OCI-LY3 (cell line): ENCODE measurements around the gene PNPLA2.

ENCODE experiments used
- H2AFZ ChIP-seq: fragments of 200-600, 300-600 bp; shearing (Covaris generic); 2 replicates; pipeline ENCODE4 v1.6.0; 2014; ENCODE audit warnings: antibody characterized with exemption, low read depth, low read length
- H3K27ac ChIP-seq: fragments of 200-600, 300-600 bp; sonication (generic); 2 replicates; pipeline ENCODE4 v1.5.1; 2014; ENCODE audit warnings: mild to moderate bottlenecking, low read length, moderate library complexity, mixed read lengths
- H3K27me3 ChIP-seq: fragments of 200-600, 300-600 bp; sonication (generic); 2 replicates; pipeline ENCODE4 v1.6.1; 2014; ENCODE audit warnings: low read depth, low read length, mixed read lengths
- H3K36me3 ChIP-seq: fragments of 200-600, 300-600 bp; sonication (generic); replicated peaks from 2 replicates; pipeline ENCODE3; 2014; ENCODE audit warnings: low read depth, low read length, mixed read lengths
- H3K4me1 ChIP-seq: fragments of 300-600, 200-600 bp; sonication (generic); 2 replicates; pipeline ENCODE4 v1.6.1; 2014; ENCODE audit warnings: low read length, mixed read lengths
- H3K4me2 ChIP-seq: fragments of 200-600, 300-600 bp; sonication (generic); 2 replicates; pipeline ENCODE4 v1.6.1; 2014; ENCODE audit warnings: low read length, mixed read lengths
- H3K4me3 ChIP-seq: fragments of 300-600, 200-600 bp; sonication (generic); 2 replicates; pipeline ENCODE4 v1.5.1; 2014; ENCODE audit warnings: antibody characterized with exemption, mild to moderate bottlenecking, low read length, moderate library complexity
- H3K79me2 ChIP-seq: fragments of 300-600, 200-600 bp; shearing (Covaris generic); 2 replicates; pipeline ENCODE4 v1.6.1; 2014; ENCODE audit warnings: mild to moderate bottlenecking, low read length, mixed read lengths
- H3K9ac ChIP-seq: fragments of 300-600, 200-600 bp; shearing (Covaris generic); 2 replicates; pipeline ENCODE4 v1.6.0; 2014; ENCODE audit warnings: mild to moderate bottlenecking, low read length, moderate library complexity
- H3K9me3 ChIP-seq: fragments of 200-600, 300-600 bp; shearing (Covaris generic); 2 replicates; pipeline ENCODE4 v1.6.1; 2014; ENCODE audit warnings: low read length, mixed read lengths; ENCODE audit not compliant: insufficient read depth
- H4K20me1 ChIP-seq: fragments of 200-600, 300-600 bp; sonication (generic); 2 replicates; pipeline ENCODE4 v1.6.1; 2016; ENCODE audit warnings: low read length, mixed read lengths; ENCODE audit not compliant: insufficient read depth
- EZH2phosphoT487 ChIP-seq: fragments of 200-600 bp; shearing (Covaris generic); IDR thresholded peaks from 2 replicates; pipeline ENCODE4 v1.6.1; 2018; ENCODE audit warnings: antibody characterized with exemption, mixed run types, low read depth
- TF ChIP-seq, protein P1 (sequence below): fragments of 200-600, 300-600 bp; sonication (generic); IDR thresholded peaks from 2 replicates; pipeline ENCODE4 v1.5.1; 2014; ENCODE audit warnings: antibody characterized with exemption, low read length, low read depth

The PNPLA2 gene

DNA sequence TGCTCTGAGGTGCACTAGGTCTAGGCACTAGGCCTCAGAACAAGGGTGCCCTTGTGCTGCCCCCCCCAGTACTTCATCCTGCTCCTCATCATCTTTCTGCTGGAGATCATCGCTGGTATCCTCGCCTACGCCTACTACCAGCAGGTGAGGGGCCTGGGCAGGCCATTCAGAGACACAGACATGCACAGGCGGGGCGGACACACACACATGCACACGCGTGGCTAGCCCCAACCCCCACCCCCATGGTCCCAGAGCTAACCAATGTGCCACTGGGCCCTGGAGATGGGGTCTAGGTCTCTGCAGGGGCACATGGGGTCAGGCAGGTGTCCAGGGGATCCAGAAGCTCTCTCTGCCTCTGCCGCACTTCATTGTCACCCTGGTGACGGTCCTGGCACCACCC lies 18.0 kb downstream of the PNPLA2 start:
- no peak overlapping the region for H2AFZ ChIP-seq
- H4K20me1 ChIP-seq: peaks cover 19% of the 10 kb centered on the region
- no peaks in the 10 kb centered on the region for H3K27me3 ChIP-seq
- H3K4me1 ChIP-seq: peaks cover 21% of the 10 kb centered on the region
- peaks cover 13% of the 10 kb centered on the region for H3K36me3 ChIP-seq
- no peak overlapping the region for H3K9ac ChIP-seq
- peaks cover 27% of the 10 kb centered on the region for H3K79me2 ChIP-seq
- no peaks in the 10 kb centered on the region for H3K9me3 ChIP-seq
- no peak for TF ChIP-seq EZH2phosphoT487
- TF ChIP-seq, protein P1, sequence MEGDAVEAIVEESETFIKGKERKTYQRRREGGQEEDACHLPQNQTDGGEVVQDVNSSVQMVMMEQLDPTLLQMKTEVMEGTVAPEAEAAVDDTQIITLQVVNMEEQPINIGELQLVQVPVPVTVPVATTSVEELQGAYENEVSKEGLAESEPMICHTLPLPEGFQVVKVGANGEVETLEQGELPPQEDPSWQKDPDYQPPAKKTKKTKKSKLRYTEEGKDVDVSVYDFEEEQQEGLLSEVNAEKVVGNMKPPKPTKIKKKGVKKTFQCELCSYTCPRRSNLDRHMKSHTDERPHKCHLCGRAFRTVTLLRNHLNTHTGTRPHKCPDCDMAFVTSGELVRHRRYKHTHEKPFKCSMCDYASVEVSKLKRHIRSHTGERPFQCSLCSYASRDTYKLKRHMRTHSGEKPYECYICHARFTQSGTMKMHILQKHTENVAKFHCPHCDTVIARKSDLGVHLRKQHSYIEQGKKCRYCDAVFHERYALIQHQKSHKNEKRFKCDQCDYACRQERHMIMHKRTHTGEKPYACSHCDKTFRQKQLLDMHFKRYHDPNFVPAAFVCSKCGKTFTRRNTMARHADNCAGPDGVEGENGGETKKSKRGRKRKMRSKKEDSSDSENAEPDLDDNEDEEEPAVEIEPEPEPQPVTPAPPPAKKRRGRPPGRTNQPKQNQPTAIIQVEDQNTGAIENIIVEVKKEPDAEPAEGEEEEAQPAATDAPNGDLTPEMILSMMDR: no peak
- no peak overlapping the region for H3K4me2 ChIP-seq
- no peak overlapping the region for H3K4me3 ChIP-seq
- H3K27ac ChIP-seq: no peak overlapping the region

DNA sequence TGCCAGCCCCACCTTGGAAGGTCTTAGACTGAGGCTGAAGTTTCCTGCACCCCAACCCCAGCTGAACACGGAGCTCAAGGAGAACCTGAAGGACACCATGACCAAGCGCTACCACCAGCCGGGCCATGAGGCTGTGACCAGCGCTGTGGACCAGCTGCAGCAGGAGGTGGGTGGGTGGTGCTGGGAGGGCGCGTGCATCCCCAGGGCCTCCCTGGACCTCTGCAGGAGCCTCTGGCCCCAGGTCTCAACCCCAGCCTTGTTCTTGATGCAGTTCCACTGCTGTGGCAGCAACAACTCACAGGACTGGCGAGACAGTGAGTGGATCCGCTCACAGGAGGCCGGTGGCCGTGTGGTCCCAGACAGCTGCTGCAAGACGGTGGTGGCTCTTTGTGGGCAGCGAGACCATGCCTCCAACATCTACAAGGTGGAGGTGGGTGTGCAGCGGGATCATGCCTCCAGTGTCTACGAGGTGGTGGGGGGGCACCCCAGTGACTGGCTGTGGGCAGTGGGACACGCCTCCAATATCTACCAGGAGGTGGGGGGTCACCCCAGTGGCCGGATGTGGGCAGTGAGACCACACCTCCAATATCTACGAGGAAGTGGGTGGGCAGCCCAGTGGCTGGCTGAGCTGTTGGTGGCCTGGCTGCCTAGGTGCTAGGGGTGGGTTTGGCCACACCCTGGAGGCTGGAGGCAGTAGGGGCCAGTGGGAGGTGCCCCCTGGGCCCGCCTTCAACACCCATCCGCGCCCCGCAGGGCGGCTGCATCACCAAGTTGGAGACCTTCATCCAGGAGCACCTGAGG lies 18.7 kb downstream of the PNPLA2 start:
- Histone ChIP-seq H3K27me3 (no peaks in the 10 kb centered on the region), H3K9me3 (no peaks in the 10 kb centered on the region), H3K9ac (no peak overlapping the region), H2AFZ (no peak overlapping the region), H3K36me3 (peaks cover 13% of the 10 kb centered on the region), H3K27ac (no peak overlapping the region), H3K79me2 (peaks cover 33% of the 10 kb centered on the region), H3K4me1 (peaks cover 14% of the 10 kb centered on the region), H3K4me3 (no peak overlapping the region), H4K20me1 (peaks cover 19% of the 10 kb centered on the region), H3K4me2 (no peak overlapping the region)
- TF ChIP-seq, protein P1: no peak
- TF ChIP-seq EZH2phosphoT487: no peak

DNA sequence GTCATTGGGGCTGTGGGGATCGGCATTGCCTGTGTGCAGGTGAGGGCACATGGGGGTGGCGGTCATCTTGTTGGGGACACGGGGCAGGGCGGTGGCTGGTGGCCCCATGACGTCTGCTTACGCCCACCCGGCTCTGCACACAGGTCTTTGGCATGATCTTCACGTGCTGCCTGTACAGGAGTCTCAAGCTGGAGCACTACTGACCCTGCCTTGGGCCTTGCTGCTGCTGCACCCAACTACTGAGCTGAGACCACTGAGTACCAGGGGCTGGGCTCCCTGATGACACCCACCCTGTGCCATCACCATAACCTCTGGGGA lies 19.2 kb downstream of the PNPLA2 start:
- no peak overlapping the region for H3K4me3 ChIP-seq
- no peak overlapping the region for H3K27ac ChIP-seq
- H3K9ac ChIP-seq: no peak overlapping the region
- no peaks in the 10 kb centered on the region for H3K27me3 ChIP-seq
- H2AFZ ChIP-seq: no peak overlapping the region
- peaks cover 33% of the 10 kb centered on the region for H3K79me2 ChIP-seq
- H3K4me2 ChIP-seq: no peak overlapping the region
- peaks cover 14% of the 10 kb centered on the region for H3K4me1 ChIP-seq
- no peaks in the 10 kb centered on the region for H3K9me3 ChIP-seq
- H3K36me3 ChIP-seq: peaks cover 13% of the 10 kb centered on the region
- TF ChIP-seq EZH2phosphoT487: no peak
- TF ChIP-seq, protein P1: no peak
- H4K20me1 ChIP-seq: peaks cover 19% of the 10 kb centered on the region

DNA sequence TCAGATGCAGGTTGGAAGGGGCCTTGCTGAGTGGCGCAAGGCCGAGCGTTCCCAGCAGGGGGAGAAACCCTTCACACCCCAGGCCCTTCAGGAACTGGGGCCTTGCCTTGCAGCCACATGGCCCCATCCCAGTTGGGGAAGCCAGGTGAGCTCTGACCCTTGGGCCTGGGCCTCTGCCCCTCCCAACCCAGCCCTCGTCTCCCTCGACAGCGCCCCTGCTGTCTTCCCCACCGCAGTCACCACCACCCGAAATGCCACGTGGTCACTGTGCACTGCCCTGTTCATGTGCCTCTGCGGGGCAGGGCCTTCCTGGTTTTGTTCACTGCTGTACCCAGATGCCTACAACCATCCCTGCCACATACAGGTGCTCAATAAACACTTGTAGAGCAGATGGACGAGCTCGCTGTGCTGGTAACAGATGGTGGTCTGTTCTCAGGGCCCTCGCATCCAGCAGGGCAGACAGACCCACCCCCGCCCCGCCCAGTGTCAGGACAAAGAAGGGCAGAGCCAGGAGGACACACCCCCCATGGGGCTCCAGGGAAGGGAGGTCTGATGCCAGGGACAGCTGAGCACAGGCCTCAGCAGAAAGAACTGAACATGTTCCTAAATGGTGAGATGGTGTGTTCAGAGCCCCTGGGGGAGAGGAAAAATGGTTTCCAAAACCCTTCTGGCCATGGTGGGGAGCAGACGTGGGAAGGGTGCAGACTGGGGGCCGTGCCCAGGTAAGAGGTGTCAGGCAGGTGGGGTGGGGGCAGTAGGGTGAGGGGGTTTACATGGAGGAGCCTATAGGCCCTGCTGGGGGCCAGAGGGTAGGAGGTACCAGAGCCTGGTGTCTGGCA lies 19.9 kb downstream of the PNPLA2 start:
- no peak overlapping the region for H3K4me2 ChIP-seq
- H3K36me3 ChIP-seq: peaks cover 13% of the 10 kb centered on the region
- no peak overlapping the region for H3K9ac ChIP-seq
- H3K9me3 ChIP-seq: no peaks in the 10 kb centered on the region
- H2AFZ ChIP-seq: no peak overlapping the region
- H3K79me2 ChIP-seq: peaks cover 28% of the 10 kb centered on the region
- no peaks in the 10 kb centered on the region for H3K27me3 ChIP-seq
- no peak overlapping the region for H3K27ac ChIP-seq
- peaks cover 19% of the 10 kb centered on the region for H4K20me1 ChIP-seq
- H3K4me3 ChIP-seq: no peak overlapping the region
- TF ChIP-seq EZH2phosphoT487: no peak
- TF ChIP-seq, protein P1: no peak
- H3K4me1 ChIP-seq: peaks cover 14% of the 10 kb centered on the region
